Prostate gland (tissue), 2 donors: ENCODE measurements around the gene GNA15. TPM values are rescaled to one million over a fixed set of nuclear protein-coding genes. Genes with fewer than 3 reads are reported as not detected.
A peak's percentile ranks its signal among the peaks of the same experiment; 100 is the strongest.

Experiments
- DNase-seq: peaks from one replicate; pipeline ENCODE4 v3.0.0-alpha.2; 2019; ENCODE audit warnings: low spot score
- H3K27ac ChIP-seq, 2 donors: fragments of 200-600 bp; sonication (generic); 2 replicates each; pipeline ENCODE4 v1.5.1; 2017 to 2019
- H3K27me3 ChIP-seq: fragments of 200-600 bp; sonication (generic); replicated peaks from 2 replicates; pipeline ENCODE4 v1.5.1; 2019; ENCODE audit not compliant: insufficient read depth
- H3K36me3 ChIP-seq, 2 donors: fragments of 200-600 bp; sonication (generic); 1 replicate in 1 of 2; 2 replicates in 1 of 2; pipeline versions ENCODE4 v1.5.1 to v1.8.1; 2017 to 2019
- H3K4me1 ChIP-seq: fragments of 200-600 bp; sonication (generic); replicated peaks from 2 replicates; pipeline ENCODE4 v1.5.1; 2019
- H3K4me3 ChIP-seq, 2 donors: fragments of 200-600 bp; sonication (generic); 2 replicates each; pipeline ENCODE4 v1.5.1; 2017 to 2019
- H3K9me3 ChIP-seq: fragments of 200-600 bp; sonication (generic); 2 replicates; pipeline ENCODE4 v1.5.1; 2017
- POLR2A ChIP-seq: fragments of 450-650 bp; IDR thresholded peaks from one replicate; pipeline ENCODE4 v1.6.1; 2016; ENCODE audit warnings: antibody characterized with exemption, mild to moderate bottlenecking
- POLR2AphosphoS5 ChIP-seq: sonication (generic); formaldehyde crosslinking; IDR thresholded peaks from one replicate; pipeline ENCODE4 v1.6.1; 2017; ENCODE audit warnings: antibody characterized with exemption
- WGBS: methylation state at CpG from one replicate; pipeline ENCODE4 v1.1.5; 2018; 5-methylcytosine and 5-hydroxymethylcytosine counted together
- intact Hi-C: fragments of 100-400 bp; cut with DNase I; formaldehyde crosslinking; loops from one replicate; pipeline ENCODE4 v1.14.2; 2022
- total RNA-seq, 2 donors: library from RNA; depleted of rRNA; stranded (reverse); fragments of >200 nt; gene quantifications; one replicate each; pipeline ENCODE4 v1.1.0, GENCODE V29; 2016
- TF ChIP-seq, protein P1 (sequence below), 4 experiments: fragments of 200-600 bp in 2 of 4; fragments of 450-650 bp in 2 of 4; sonication (generic) in 2 of 4; IDR thresholded peaks; 1 replicate in 3 of 4; 2 replicates in 1 of 4; pipeline ENCODE4 v1.5.1; 2016 to 2019; ENCODE audit warnings: antibody characterized with exemption in 4 of 4, mild to moderate bottlenecking in 2 of 4, moderate library complexity in 2 of 4

The GNA15 gene
- total RNA-seq, 2 donors from 2014 or later = 11.1 to 13.3 TPM

DNA sequence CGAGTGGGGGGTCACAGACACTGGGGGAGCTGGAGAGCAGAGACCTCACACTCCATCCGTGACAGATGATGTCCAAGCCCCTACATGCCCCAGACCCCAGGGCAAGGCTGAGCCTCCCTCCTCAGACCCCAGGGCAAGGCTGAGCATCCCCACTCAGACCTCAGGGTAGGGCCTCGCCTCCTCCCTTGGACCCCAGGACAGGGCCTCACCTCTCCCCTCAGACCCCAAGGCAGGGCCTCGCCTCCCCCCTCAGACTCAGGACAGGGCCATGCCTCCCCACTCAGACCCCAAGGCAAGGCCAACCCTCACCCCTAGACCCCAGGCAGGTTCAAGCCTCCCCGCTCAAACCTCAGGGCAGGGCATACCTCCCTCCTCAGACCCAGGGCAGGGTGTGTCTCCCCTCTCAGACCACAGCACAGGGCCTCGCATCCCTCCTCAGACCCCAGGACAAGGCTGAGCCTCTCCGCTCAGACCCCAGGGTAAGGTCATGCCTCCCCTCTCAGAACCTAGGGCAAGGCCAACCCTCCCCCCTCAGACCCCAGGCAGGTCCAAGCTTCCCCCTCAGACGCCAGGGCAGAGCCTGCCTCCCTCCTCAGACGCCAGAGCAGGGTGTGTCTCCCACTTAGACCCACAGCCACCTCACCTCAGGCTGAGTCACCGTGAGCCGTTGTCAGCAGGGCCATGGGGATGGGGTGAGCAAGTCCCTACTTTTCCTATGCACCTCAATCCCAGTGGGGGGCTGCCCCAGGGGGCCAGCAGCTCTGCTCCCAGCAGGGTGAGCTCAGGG lies 41.1 kb downstream of the GNA15 start:
- H3K36me3 ChIP-seq = no peaks in the 10 kb centered on the region
- TF ChIP-seq POLR2AphosphoS5 (no peak), POLR2A (peak; percentile 62)
- TF ChIP-seq, protein P1, sequence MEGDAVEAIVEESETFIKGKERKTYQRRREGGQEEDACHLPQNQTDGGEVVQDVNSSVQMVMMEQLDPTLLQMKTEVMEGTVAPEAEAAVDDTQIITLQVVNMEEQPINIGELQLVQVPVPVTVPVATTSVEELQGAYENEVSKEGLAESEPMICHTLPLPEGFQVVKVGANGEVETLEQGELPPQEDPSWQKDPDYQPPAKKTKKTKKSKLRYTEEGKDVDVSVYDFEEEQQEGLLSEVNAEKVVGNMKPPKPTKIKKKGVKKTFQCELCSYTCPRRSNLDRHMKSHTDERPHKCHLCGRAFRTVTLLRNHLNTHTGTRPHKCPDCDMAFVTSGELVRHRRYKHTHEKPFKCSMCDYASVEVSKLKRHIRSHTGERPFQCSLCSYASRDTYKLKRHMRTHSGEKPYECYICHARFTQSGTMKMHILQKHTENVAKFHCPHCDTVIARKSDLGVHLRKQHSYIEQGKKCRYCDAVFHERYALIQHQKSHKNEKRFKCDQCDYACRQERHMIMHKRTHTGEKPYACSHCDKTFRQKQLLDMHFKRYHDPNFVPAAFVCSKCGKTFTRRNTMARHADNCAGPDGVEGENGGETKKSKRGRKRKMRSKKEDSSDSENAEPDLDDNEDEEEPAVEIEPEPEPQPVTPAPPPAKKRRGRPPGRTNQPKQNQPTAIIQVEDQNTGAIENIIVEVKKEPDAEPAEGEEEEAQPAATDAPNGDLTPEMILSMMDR (IDR thresholded peaks at IDR 0.05) = no peak
- H3K27me3 ChIP-seq = no peaks in the 10 kb centered on the region
- peaks cover 4% of the 10 kb centered on the region for H3K4me1 ChIP-seq
- H3K4me3 ChIP-seq = no peak overlapping the region
- DNase-seq = no peak
- peak overlapping the region; percentile 39 to 46 for H3K27ac ChIP-seq
- no peaks in the 10 kb centered on the region for H3K9me3 ChIP-seq
- WGBS = 71% methylated on average over 11 of the region's 11 CpGs
- intact Hi-C loops = no loop called here

DNA sequence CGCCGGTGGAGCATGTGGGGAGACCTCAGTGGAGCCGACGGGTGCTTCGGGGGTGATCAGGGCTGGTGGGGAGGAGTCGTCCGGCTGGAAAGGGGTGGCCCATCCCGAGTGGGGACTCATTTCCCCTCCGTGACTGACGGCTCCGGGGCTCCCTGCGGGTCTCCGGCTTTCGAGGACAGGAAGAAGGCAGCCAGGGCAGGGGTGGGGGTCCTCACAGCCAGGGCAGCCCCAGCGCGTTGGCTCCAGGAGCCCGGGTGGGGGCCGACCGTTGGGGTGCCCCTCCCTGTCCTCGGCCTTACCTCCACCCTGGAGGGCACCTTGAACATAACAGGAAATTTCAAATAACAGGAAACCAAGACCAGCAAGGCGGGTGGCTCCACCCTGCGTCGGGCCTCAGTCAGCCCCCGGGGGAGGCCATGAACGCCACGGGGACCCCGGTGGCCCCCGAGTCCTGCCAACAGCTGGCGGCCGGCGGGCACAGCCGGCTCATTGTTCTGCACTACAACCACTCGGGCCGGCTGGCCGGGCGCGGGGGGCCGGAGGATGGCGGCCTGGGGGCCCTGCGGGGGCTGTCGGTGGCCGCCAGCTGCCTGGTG lies 42.6 kb downstream of the GNA15 start, which contains the start of gene S1PR4:
Gene S1PR4, plus strand, starts transcription at position 393 of the 596 bp plus-strand sequence. Its CDS starts 24 bp downstream, at position 417.
- Histone ChIP-seq H3K4me3 (no peak within 1 kb of the TSS), H3K9me3 (no peaks in the 10 kb centered on the region), H3K27ac (no peak within 1 kb of the TSS), H3K36me3 (no peaks in the 10 kb centered on the region), H3K4me1 (peaks cover 4% of the 10 kb centered on the region), H3K27me3 (no peaks in the 10 kb centered on the region)
- 65% methylated on average over 42 of the region's 42 CpGs for WGBS
- intact Hi-C loops = no loop called here
- TF ChIP-seq POLR2AphosphoS5 (no peak), POLR2A (no peak)
- TF ChIP-seq, protein P1 (IDR thresholded peaks at IDR 0.05) = no peak
- DNase-seq = no peak

DNA sequence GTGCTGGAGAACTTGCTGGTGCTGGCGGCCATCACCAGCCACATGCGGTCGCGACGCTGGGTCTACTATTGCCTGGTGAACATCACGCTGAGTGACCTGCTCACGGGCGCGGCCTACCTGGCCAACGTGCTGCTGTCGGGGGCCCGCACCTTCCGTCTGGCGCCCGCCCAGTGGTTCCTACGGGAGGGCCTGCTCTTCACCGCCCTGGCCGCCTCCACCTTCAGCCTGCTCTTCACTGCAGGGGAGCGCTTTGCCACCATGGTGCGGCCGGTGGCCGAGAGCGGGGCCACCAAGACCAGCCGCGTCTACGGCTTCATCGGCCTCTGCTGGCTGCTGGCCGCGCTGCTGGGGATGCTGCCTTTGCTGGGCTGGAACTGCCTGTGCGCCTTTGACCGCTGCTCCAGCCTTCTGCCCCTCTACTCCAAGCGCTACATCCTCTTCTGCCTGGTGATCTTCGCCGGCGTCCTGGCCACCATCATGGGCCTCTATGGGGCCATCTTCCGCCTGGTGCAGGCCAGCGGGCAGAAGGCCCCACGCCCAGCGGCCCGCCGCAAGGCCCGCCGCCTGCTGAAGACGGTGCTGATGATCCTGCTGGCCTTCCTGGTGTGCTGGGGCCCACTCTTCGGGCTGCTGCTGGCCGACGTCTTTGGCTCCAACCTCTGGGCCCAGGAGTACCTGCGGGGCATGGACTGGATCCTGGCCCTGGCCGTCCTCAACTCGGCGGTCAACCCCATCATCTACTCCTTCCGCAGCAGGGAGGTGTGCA lies 43.3 kb downstream of the GNA15 start:
- DNase-seq = no peak
- no peaks in the 10 kb centered on the region for H3K27me3 ChIP-seq

DNA sequence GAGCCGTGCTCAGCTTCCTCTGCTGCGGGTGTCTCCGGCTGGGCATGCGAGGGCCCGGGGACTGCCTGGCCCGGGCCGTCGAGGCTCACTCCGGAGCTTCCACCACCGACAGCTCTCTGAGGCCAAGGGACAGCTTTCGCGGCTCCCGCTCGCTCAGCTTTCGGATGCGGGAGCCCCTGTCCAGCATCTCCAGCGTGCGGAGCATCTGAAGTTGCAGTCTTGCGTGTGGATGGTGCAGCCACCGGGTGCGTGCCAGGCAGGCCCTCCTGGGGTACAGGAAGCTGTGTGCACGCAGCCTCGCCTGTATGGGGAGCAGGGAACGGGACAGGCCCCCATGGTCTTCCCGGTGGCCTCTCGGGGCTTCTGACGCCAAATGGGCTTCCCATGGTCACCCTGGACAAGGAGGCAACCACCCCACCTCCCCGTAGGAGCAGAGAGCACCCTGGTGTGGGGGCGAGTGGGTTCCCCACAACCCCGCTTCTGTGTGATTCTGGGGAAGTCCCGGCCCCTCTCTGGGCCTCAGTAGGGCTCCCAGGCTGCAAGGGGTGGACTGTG lies 44.0 kb downstream of the GNA15 start:
- Histone ChIP-seq H3K27me3 (no peaks in the 10 kb centered on the region), H3K27ac (no peak overlapping the region), H3K36me3 (no peaks in the 10 kb centered on the region), H3K4me3 (no peak overlapping the region), H3K4me1 (peaks cover 4% of the 10 kb centered on the region), H3K9me3 (no peaks in the 10 kb centered on the region)
- DNase-seq = no peak
- WGBS = 87% methylated on average over 24 of the region's 31 CpGs
- intact Hi-C loops = no loop called here
- TF ChIP-seq, protein P1 (IDR thresholded peaks at IDR 0.05) = no peak
- TF ChIP-seq POLR2AphosphoS5 (no peak), POLR2A (no peak)

More for the DNA sequence above, 43.3 kb downstream of the GNA15 start:
- Histone ChIP-seq H3K9me3 (no peaks in the 10 kb centered on the region), H3K4me1 (peaks cover 4% of the 10 kb centered on the region), H3K27ac (no peak overlapping the region), H3K36me3 (no peaks in the 10 kb centered on the region), H3K4me3 (no peak overlapping the region)
- WGBS = 89% methylated on average over 52 of the region's 52 CpGs
- no peak for TF ChIP-seq POLR2A
- TF ChIP-seq, protein P1 (IDR thresholded peaks at IDR 0.05) = no peak
- TF ChIP-seq POLR2AphosphoS5 = no peak
- intact Hi-C loops = no loop called here
